Lower lobe of right lung (tissue), 2 donors: Measurements from ENCODE around the gene VCL. TPM values are rescaled to one million over a fixed set of nuclear protein-coding genes. Genes with fewer than 3 reads are reported as not detected.
"Not testable (repeated sequence)": the region's sequence is repeated elsewhere in the genome, so short reads cannot be mapped to it uniquely, and the experiment has no call there.

ENCODE experiments used
- ATAC-seq, 2 donors: fragments of 200-7000 bp; cut with Tn5 transposase; one replicate each; pipeline ENCODE4 v1.9.1; 2020 to 2022; ENCODE audit warnings: mild to moderate bottlenecking in 2 of 2, moderate library complexity in 2 of 2
- DNase-seq: peaks from one replicate; pipeline ENCODE4 v3.0.0-alpha.2; 2020
- H3K27ac ChIP-seq: fragments of 200-600 bp; one replicate; pipeline ENCODE4 v1.8.0; 2022
- H3K27me3 ChIP-seq: fragments of 200-600 bp; one replicate; pipeline ENCODE4 v1.8.0; 2022; ENCODE audit warnings: low read depth
- H3K36me3 ChIP-seq: fragments of 200-600 bp; one replicate; pipeline ENCODE4 v1.8.0; 2022; ENCODE audit warnings: mild to moderate bottlenecking
- H3K4me1 ChIP-seq: fragments of 200-600 bp; one replicate; pipeline ENCODE4 v1.8.0; 2022
- H3K4me3 ChIP-seq: fragments of 200-600 bp; one replicate; pipeline ENCODE4 v1.8.0; 2022; ENCODE audit warnings: mild to moderate bottlenecking
- H3K9me3 ChIP-seq: fragments of 200-600 bp; one replicate; pipeline ENCODE4 v1.8.0; 2022
- CTCF ChIP-seq: fragments of 200-600 bp; IDR thresholded peaks from one replicate; pipeline ENCODE4 v1.8.0; 2022; ENCODE audit warnings: antibody characterized with exemption, mild to moderate bottlenecking
- intact Hi-C: fragments of 100-400 bp; cut with DNase I; formaldehyde crosslinking; loops from one replicate; pipeline ENCODE4 v1.11.0; 2022
- total RNA-seq: library from RNA; stranded (reverse); fragmentation: NEBNext Ultra II Directional; extraction: Animal tissue kit (Norgen Biotek cat#: 25700); gene quantifications from one replicate; pipeline ENCODE4 v1.2.1, GENCODE V29; 2021
- donor health status: DM: no; HTN: yes; CAD: no; lungs with severe emphysema.

The VCL gene
- total RNA-seq, 1 donor from 2014 or later = 106 TPM

- intact Hi-C loops = no loop called here
- H3K36me3 ChIP-seq = no peaks in the 10 kb centered on the region
- H3K4me3 ChIP-seq = peak overlapping the region; percentile 82
- no peaks in the 10 kb centered on the region for H3K9me3 ChIP-seq
- TF ChIP-seq CTCF = no peak
- peak; percentile 35 to 46 for ATAC-seq
- peak overlapping the region; percentile 90 for H3K27ac ChIP-seq
- peak; percentile 79 for DNase-seq
- no peaks in the 10 kb centered on the region for H3K27me3 ChIP-seq
- peaks cover 40% of the 10 kb centered on the region for H3K4me1 ChIP-seq
Observed at GRCh38 chr10:73997461-73997786, 492 bp upstream of the VCL start.

DNA sequence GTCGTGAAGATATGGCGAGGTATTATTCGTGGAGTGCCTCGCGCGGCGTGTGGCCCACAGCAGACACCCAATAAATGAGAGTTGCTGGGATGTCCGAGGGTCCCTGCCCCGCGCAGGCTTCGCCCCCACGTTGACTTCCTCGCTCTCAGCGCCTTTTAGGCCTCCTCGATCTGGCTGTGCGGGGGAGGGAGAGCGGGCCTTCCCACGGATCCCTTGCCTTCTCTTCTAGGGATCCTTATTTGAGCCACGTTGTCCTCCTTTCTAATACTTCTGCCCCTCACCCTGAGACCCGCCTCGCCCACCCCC is 660 bp downstream of the VCL start:
- DNase-seq = peak; percentile 56
- Histone ChIP-seq H3K27me3 (no peaks in the 10 kb centered on the region), H3K4me3 (peak overlapping the region; percentile 82), H3K4me1 (peaks cover 46% of the 10 kb centered on the region), H3K27ac (peak overlapping the region; percentile 90), H3K36me3 (no peaks in the 10 kb centered on the region), H3K9me3 (no peaks in the 10 kb centered on the region)
- ATAC-seq = peak in 1 of 2 donors; percentile 7
- no peak for TF ChIP-seq CTCF
- intact Hi-C loops = no loop called here

- Histone ChIP-seq H3K27me3 (no peaks in the 10 kb centered on the region), H3K27ac (peak overlapping the region; percentile 90), H3K4me1 (peaks cover 46% of the 10 kb centered on the region), H3K9me3 (no peaks in the 10 kb centered on the region), H3K36me3 (no peaks in the 10 kb centered on the region), H3K4me3 (peak overlapping the region; percentile 82)
- DNase-seq (peak; percentile 70), ATAC-seq (peak; percentile 48 to 64)
- intact Hi-C loops = no loop called here
- TF ChIP-seq CTCF = peak; percentile 53
Observed at GRCh38 chr10:73998929-73999691, 1.2 kb downstream of the VCL start.

DNA sequence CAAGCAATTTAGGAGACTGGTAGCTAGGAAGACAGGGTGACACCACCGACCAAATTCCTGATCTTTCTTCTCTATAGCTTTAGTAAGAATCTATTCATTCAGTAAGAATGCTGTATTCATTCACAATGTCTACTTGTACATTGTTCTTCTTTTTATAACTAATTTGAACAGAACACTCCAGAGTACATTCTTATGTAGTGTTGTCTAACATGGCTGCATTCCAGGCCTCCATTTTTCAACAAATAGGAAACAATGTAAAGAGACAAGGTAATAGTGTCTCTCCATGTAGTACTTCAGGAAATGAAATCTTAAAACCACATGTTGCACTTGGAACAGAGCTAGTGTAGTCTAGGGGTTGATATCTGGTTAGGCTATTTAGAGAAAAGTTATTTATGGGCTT is 1.8 kb downstream of the VCL start:
- no peaks in the 10 kb centered on the region for H3K9me3 ChIP-seq
- TF ChIP-seq CTCF = no peak
- H3K27me3 ChIP-seq = no peaks in the 10 kb centered on the region
- H3K27ac ChIP-seq = peak overlapping the region; percentile 90
- H3K4me3 ChIP-seq = peak overlapping the region; percentile 82
- ATAC-seq (no peak), DNase-seq (no peak)
- intact Hi-C loops = no loop called here
- peaks cover 46% of the 10 kb centered on the region for H3K4me1 ChIP-seq
- no peaks in the 10 kb centered on the region for H3K36me3 ChIP-seq

DNA sequence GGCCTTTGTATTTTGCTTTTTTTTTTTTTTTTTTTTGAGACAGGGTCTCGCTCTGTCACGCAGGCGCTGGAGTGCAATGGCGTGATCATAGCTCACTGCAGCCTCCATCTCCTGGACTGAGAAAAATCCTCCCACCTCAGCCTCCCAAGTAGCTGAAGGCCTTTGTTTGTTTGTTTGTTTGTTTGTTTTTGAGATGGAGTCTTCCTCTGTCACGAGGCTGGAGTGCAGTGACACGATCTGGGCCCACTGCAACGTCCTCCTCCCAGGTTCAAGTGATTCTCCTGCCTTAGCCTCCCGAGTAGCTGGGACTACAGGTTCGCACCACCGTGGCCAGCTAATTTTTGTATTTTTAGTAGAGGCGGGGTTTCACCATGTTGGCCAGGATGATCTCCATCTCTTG is 2.3 kb downstream of the VCL start:
- peaks cover 46% of the 10 kb centered on the region for H3K4me1 ChIP-seq
- H3K36me3 ChIP-seq, ATAC-seq, intact Hi-C loops, H3K27ac ChIP-seq, DNase-seq, H3K9me3 ChIP-seq, H3K27me3 ChIP-seq: not testable (repeated sequence)
- H3K4me3 ChIP-seq = peak overlapping the region; percentile 82

- peak overlapping the region; percentile 2 for H3K4me3 ChIP-seq
- H3K27ac ChIP-seq = no peak overlapping the region
- H3K27me3 ChIP-seq = no peaks in the 10 kb centered on the region
- no peaks in the 10 kb centered on the region for H3K9me3 ChIP-seq
- H3K36me3 ChIP-seq = no peaks in the 10 kb centered on the region
- DNase-seq (no peak), ATAC-seq (no peak)
- no peak for TF ChIP-seq CTCF
- intact Hi-C loops = no loop called here
- peaks cover 46% of the 10 kb centered on the region for H3K4me1 ChIP-seq
Observed at GRCh38 chr10:74000892-74001669, 3.2 kb downstream of the VCL start.
